GM06990 (cell line): ENCODE data around the gene NOXA1.

ENCODE experiments used
- DNase-seq: peaks from one replicate; pipeline ENCODE4 v3.0.0-alpha.2; 2011; ENCODE audit not compliant: insufficient read length; ENCODE audit errors: extremely low read depth
- H3K27me3 ChIP-seq: replicated peaks from 2 replicates; pipeline ENCODE4 v1.6.0; 2011; ENCODE audit warnings: low read length; ENCODE audit not compliant: control insufficient read depth, insufficient read depth
- H3K36me3 ChIP-seq: 2 replicates; pipeline ENCODE4 v1.5.1; 2011; ENCODE audit warnings: low read length; ENCODE audit not compliant: control insufficient read depth, insufficient read depth
- H3K4me3 ChIP-seq: replicated peaks from 2 replicates; pipeline ENCODE4 v1.5.1; 2011; ENCODE audit warnings: low read depth, mild to moderate bottlenecking, control low read depth, low read length
- CTCF ChIP-seq: IDR thresholded peaks from 2 replicates; pipeline ENCODE4 v1.5.1; 2011; ENCODE audit warnings: low read length, control low read depth, mild to moderate bottlenecking, inconsistent platforms; ENCODE audit not compliant: insufficient read depth, poor library complexity, severe bottlenecking

The NOXA1 gene

GRCh38 chr9:137387891-137388560 lies 35.2 kb upstream of the NOXA1 start:
- TF ChIP-seq CTCF, result no peak
- no peaks in the 10 kb centered on the region; the same call in 1 of the 2 replicates for H3K36me3 ChIP-seq
- no peak overlapping the region for H3K4me3 ChIP-seq
- no peak for DNase-seq
- no peaks in the 10 kb centered on the region for H3K27me3 ChIP-seq

- no peak for TF ChIP-seq CTCF
- no peak overlapping the region for H3K4me3 ChIP-seq
- no peak for DNase-seq
- no peaks in the 10 kb centered on the region; the same call in 1 of the 2 replicates for H3K36me3 ChIP-seq
- no peaks in the 10 kb centered on the region for H3K27me3 ChIP-seq
Measured at GRCh38 chr9:137388589-137389427, 34.4 kb upstream of the NOXA1 start.

- TF ChIP-seq CTCF, result no peak
- Histone ChIP-seq H3K4me3 (no peak overlapping the region), H3K27me3 (no peaks in the 10 kb centered on the region), H3K36me3 (no peaks in the 10 kb centered on the region; the same call in 1 of the 2 replicates)
- no peak for DNase-seq
Measured at GRCh38 chr9:137389428-137389746, 33.8 kb upstream of the NOXA1 start.

GRCh38 chr9:137390553-137391410 lies 32.4 kb upstream of the NOXA1 start:
- no peak for DNase-seq
- Histone ChIP-seq H3K27me3 (no peaks in the 10 kb centered on the region), H3K36me3 (no peaks in the 10 kb centered on the region; the same call in 1 of the 2 replicates), H3K4me3 (no peak overlapping the region)
- no peak for TF ChIP-seq CTCF

GRCh38 chr9:137391411-137391754 lies 31.8 kb upstream of the NOXA1 start:
- DNase-seq, result no peak
- H3K27me3 ChIP-seq, result no peaks in the 10 kb centered on the region

More at GRCh38 chr9:137391411-137391754, 31.8 kb upstream of the NOXA1 start:
- Histone ChIP-seq H3K4me3 (no peak overlapping the region), H3K36me3 (no peaks in the 10 kb centered on the region; the same call in 1 of the 2 replicates)
- no peak for TF ChIP-seq CTCF
